Muscle of back (tissue), 11 donors: ENCODE data around the gene POLK. TPM values are rescaled to one million over a fixed set of nuclear protein-coding genes. Genes with fewer than 3 reads are reported as not detected.
"Not testable (repeated sequence)": the region's sequence is repeated elsewhere in the genome, so short reads cannot be mapped to it uniquely, and the experiment has no call there.

Experiments
- DNase-seq, 3 donors: peaks; one replicate each; pipeline versions ENCODE4 v3.0.0 to v3.0.0-alpha.2; 2013
- polyA plus RNA-seq, 10 donors: library from polyadenylated mRNA; unstranded; fragments of 120-200 nt; gene quantifications; one replicate each; pipeline ENCODE4 v1.2.1, GENCODE V29; 2013; ENCODE audit not compliant: insufficient read length in 10 of 10

Gene POLK
- polyA plus RNA-seq, 10 donors = 15.3 to 31.7 (median 24.1) TPM

DNA sequence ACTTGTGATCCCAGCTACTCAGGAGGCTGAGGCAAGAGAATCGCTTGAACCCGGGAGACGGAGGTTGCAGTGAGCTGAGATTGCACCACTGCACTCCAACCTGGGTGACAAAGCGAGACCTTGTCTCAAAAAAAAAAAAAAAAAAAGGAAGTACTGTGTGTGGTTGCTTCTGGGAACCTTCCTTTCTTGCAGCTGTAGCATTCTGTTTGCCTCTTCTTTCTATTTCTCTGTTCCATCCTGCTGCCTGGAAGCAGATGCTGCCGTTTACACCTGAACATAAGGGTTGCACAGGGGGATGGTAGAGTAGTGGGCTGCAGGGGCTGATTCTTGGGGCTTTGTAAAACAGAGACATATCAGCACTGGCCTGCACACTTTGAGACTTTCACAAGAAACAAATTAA, 95.7 kb downstream of the POLK start:
- not testable (repeated sequence) for DNase-seq

DNA sequence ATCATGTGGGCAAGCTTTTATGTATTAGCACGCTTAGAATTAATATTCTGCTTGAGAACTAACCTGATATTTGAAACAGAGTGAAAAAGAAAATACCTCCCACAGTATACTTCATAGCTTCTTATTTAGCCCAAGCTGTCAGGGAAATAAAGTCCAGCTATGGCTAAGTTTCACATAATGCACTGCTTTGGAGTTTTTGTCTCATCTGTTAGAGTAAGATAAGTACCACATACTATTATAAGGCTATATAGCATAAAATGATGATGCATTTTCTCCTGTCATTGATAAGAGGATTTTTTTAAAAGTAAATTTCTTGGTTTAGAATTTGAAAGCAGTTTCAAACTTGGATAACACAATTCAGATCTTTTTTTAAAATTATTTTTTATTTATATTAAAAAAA, 97.2 kb downstream of the POLK start:
- DNase-seq = no peak

DNA sequence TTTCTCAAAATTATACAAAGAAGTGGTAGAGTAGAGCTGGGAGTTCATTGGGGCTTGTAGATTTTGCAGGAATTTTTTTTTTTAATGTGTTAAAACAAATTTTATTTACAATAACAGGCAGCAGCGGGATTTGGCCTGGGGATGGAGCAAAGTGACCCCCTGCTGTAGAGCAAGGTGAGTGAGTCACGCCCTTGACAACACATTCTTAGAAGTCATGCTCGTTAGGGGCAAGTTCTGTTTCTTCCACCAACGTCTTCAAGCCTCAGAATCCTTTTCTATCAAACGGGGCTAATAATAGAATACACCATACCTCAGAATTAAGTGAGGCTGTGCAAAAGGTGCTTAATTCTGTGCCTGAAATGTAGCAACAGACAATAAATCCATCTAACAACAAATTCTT, 98.5 kb downstream of the POLK start:
- DNase-seq = no peak

GRCh38 chr5:75610859-75611310, 99.2 kb downstream of the POLK start:
- peak in 1 of 3 donors; percentile 40 for DNase-seq

- DNase-seq = peak; percentile 33 to 80 (median 40)
Measured at GRCh38 chr5:75611311-75612225, 99.9 kb downstream of the POLK start, which contains the start of gene ANKDD1B. Gene ANKDD1B (plus strand): TSS chr5:75611453. CDS start chr5:75611635, 182 bp downstream.

- no peak for DNase-seq
Measured at GRCh38 chr5:75612226-75612569, 100.5 kb downstream of the POLK start.

- no peak for DNase-seq
Measured at GRCh38 chr5:75612901-75613300, 101.2 kb downstream of the POLK start.

DNA sequence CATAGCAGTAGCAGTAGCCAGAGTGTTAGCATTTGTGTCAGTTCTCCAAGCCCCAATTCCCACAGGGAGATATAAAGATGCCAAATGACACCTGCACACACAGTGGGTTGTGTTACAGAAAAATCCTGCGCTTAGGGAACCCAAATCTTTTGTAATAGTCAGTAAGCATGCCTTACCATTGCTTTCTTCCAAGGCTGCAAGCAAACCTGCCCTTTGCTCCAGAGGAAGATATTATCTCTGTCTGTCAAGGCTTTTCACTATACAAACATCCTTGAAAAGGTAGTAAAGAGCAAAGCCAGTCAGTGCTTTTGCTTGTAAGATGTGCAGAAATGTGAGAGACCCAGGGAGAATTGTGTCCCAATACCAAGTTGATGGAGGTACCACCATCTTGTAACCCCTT, 102.5 kb downstream of the POLK start:
- no peak for DNase-seq

DNA sequence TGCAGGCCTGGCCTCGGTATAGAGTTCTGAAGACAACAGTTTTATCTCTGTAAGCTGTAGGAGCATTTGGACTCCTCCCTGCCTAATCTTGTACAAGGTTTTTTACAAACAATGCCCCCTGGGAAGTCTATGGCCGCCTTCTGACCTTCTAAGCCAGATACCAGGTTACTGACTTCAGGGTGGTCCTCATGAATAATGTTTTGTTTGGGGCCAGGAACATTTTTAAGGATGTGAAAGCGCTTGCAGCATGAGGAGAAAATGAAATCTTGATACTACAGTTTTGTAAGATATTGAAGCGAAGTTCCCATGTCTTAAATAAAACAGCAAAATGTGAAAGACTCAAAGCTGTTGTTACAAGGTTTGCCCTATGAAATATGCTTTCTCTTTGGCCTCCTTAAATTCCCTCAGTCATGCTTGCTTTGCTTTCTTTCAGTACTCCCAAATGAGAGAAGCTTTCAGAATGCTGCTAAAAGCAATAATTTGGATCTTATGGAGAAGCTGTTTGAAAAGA, 104.7 kb downstream of the POLK start:
- DNase-seq = peak in 2 of 3 donors; percentile 36 to 72

DNA sequence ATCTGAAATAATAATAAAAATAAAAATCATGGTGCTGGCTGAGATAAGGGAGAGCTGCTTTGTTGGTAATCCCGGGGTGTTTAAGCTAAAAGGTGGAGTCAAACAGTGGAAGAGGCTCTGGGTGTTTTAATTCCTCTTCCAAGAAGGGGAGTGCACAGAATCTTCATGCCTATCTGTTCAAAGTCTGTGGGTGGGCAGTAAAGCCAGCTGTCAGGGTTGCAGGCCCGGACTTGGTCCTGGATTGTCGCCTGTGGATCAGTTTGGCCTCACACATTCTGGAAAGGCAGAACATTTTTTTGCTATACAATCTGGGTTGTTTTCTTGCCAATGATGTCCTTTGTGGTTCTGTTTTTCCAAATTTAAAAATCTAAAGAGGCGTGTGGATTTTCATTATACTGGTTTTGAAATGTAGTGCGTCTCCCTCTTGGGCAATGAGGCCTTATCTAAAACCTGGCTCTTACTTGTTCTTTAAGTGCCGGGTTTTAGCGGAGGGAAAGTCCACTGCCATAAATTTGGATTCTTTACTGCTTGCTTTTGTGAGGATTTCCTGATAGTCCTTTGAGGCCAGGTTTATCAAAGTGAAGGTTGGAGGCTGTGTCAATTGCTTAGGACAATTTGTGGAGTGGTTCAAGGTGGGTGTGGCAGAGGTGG, 105.4 kb downstream of the POLK start:
- peak in 2 of 3 donors; percentile 57 to 82 for DNase-seq

DNA sequence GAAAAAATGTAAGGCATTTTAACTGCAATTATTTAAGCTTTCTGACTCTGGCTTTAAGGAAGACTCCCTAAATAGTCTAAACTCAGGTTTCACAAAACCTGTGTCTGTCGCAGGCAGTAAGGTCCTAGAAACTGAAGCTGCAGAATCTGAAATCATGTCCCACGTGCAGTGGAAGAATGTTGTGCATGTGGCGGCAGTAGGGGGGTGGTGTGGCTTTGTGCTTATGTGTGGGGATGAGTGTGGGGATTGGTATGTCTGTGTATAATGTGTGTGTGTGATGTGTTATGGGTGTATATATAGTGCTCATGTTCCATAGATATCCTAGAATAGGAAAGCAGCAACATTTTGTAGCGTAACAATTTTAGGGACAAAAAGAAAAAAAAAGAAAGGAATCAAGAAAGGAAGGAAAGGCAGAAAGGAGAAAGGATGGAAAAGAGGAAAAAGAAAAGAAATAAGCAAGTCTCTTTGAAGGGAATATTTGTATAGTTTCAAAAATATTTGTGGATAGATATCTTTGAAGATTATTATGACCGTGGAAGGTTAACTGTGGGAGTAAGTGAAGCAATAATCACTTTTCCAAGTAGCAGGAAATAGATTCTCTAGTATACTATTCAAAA, 106.2 kb downstream of the POLK start:
- DNase-seq = peak; percentile 16 to 58 (median 49)

DNA sequence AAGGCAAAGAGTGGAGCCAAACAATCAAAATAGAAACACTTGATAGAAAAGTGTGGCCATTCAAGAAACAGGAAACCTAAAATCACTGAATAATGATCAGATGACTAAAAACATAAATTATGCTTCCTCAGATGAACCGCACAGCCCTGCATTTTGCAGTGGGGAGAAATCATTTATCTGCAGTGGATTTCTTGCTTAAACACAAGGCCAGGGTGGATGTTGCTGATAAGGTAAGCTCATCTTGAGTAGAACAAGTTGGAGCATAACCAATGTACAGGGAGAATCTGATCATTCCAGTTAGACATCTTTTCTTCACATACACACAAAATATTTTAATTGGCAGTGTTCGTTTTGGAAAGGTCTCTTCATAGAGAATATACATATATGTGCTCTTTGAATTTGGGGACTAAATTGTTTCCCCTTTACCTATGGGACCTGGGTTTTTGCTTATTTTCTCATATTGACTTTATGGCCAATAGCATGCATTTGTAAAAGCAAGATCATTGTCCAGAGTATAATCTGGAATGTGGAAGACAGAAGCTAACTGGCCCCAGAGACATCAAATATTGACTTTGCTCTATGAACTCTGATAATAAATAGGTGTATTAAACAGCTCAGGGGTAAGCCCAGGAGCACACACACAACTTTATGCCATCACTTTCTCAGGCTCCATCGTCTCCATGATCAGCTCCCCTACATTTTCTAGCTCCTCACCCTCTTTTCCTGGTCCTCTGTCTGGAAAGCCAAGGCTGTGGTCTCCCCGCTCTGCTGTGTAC, 108.7 kb downstream of the POLK start:
- DNase-seq = no peak

DNA sequence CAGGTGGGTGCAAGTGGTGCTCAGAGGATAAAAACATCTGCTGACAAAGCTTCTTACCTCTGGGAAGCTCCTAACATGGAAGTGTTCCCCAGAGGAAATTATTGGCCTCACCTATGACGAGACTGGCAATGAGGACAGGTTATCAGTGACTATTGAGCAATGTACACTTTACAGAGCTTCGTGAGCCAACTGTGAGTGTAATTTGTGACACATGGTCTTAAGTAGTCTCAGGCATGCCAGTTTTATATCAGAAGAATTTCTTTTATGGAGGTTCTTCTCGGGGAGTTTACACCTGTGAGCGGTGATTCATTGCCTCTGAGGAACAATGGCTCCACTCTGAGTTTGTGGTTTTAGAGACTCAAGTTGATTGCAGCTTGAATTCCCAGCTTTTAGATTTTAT, 110.9 kb downstream of the POLK start:
- no peak for DNase-seq

GRCh38 chr5:75623846-75624245, 112.2 kb downstream of the POLK start:
- no peak for DNase-seq

GRCh38 chr5:75626959-75627358, 115.3 kb downstream of the POLK start:
- no peak for DNase-seq

GRCh38 chr5:75627801-75628200, 116.1 kb downstream of the POLK start:
- DNase-seq = peak in 2 of 3 donors; percentile 34 to 48

DNA sequence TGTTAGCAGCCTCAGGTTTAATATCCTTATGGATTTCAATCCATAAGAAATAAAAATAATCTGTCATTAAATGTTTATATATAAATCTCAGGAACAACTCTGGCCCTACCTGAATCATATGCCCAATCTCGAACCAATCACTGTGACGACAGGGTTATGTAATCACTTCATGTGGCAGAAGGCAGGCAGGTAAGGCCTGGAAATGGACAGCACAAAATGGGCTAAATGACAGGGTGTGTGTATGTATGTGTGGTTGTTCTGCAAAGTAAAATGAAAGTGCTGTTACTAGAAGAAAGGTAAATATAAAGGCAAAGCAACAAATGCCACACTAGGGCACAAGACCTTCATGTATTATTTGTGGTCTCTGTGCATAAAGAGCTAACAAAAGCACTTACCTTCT, 119.2 kb downstream of the POLK start:
- DNase-seq = no peak

DNA sequence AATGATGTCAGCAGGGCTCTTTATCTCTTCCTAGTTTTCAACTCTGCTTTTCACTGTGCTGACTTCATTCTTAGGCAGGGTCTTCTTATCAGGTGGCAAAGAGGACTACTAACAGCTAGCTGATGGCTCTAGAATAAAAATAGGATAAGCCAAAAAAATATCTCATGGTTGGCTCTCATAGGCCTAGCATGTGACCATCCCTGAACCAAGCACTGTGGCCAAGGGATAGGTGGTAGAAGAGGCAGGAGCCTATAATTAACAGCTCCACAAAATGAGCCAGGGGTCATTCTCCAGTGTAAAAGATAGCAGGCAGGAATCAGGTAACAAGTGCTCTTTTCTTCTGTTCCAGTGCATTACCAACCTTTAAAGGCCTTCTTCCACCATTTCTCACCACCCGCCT, 120.6 kb downstream of the POLK start:
- no peak for DNase-seq

DNA sequence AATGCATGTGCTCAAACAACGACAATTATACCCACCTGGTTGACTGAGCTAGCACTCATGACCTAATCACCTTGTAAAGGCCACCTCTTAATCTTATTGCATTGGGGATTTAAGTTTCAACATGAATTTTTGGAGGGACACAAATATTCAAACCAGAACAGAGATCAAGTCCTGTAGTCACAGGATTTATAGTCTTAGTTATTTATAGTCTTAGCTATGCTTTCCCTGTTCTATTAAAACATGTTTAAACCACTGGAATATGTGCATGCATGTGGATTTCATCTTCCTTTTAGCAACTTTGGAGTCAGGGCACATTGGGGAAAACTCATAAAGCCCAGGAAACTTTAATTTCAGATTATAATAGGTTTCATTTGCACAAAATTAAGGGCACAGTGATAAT, 126.3 kb downstream of the POLK start:
- DNase-seq = no peak

DNA sequence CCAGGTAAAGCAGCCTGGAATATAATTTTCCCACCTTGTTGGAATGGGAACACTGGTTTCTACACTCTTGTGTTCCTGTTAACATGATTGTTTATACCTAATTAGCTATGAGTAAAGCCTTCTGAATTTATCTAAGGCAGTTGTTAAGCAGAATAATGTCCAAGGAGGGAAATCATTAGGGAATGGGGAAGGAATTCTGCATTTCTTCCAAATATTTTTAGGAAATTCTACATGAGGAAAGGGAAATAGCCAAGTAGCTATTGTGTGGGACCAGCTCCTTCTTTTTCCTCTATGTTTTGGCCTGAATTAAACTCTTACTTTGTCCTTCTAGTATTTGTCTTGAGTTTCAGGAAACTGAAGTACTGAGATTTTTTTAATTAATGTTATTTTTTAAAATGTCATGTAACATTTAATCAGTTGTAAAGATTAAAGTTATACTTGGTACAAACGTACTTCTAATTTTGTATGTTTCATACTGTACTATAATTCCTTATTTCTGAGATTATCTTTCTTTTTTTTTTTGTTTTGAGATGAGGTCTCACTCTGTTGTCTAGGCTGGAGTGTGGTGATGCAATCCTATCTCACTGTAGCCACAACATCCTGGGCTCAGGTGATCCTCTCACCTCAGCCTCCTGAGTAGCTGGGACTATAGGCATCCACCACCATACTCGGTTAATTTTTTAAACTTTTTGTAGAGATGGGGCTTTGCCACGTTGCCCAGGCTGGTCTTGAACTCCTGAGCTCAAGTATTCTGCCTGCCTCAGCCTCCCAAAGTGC, 128.0 kb downstream of the POLK start:
- DNase-seq = peak; percentile 17 to 54 (median 42)

- peak; percentile 61 to 85 (median 67) for DNase-seq
Measured at GRCh38 chr5:75640395-75640794, 128.7 kb downstream of the POLK start.
